NCI-H128 (cell line): ENCODE measurements around the gene CFAP92.
A peak's percentile ranks its signal among the peaks of the same experiment; 100 is the strongest.

Source experiments
- DNase-seq: peaks from one replicate; lab custom pipeline; 2025; ENCODE audit not compliant: unreplicated experiment; lab: John Stamatoyannopoulos, UW

Gene CFAP92

DNA sequence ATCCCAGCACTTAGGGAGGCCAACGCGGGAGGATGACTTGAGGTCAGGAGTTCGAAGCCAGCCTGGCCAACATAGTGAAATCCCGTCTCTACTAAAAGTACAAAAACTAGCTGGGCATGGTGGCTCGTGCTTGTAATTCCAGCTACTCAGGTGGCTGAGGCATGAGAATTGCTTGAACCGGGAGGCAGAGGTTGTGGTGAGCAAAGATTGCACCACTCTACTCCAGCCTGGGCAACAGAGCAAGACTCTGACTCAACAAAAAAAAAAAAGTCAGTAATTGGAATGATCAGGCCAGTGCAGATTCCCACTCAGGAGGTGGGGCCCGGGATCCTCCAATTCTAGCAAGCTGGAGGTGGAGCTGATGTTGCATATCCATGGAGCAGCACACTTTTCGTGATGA is 5.6 kb downstream of the CFAP92 start:
- no peak for DNase-seq

DNA sequence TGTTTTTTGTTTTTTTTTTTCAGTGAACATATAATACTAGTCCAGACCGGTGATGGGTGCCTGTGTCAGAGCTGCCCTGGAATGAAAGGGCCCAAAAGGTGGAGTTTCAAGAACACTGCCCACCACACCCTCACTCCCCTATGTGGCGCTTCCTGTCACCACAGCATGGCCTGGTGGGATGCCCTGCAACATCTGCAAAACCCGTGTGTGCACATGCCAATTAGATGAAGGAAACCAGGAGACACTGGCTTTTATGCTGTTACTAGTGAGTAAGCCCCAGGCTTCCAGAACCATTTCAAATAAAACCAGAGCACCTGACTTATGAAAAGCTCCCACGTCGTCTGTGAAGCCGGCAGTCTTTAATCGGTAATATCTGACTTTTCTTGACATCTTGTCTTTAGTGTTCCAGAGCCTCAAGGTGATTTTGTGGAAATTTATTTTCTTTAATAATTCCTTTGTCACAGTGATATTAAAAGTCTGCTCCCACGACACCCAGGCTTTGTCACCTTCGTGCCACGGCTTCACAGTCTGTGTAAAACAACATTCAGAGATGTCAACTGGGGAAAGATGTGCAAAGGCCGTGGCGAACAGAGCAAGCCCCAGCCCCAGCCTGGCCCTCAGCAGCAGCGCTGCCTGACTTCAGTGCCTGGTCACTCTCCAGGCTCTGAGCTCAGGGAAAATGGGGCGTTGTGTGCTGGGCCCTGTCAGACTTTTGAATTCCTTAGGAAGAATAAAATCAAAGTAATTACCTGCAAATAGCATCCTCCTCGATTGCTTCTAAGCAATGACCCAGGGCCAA is 6.4 kb downstream of the CFAP92 start:
- DNase-seq = no peak

DNA sequence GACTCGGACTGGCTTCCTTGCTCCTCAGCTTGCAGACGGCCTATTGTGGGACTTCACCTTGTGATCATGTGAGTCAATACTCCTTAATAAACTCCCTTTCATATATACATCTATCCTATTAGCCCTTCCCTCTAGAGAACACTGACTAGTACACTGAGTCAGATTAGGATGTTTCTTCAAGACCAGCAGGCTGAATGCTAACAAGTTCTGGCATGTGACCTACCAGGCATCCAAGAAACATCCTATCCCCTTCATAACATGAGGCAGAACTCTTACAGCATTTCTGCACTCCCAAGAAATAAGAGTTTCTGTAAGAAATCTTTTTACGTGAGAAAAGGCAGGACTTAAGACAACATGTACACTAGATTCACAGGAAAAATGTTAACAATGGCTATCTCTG is 9.3 kb downstream of the CFAP92 start:
- no peak for DNase-seq

DNA sequence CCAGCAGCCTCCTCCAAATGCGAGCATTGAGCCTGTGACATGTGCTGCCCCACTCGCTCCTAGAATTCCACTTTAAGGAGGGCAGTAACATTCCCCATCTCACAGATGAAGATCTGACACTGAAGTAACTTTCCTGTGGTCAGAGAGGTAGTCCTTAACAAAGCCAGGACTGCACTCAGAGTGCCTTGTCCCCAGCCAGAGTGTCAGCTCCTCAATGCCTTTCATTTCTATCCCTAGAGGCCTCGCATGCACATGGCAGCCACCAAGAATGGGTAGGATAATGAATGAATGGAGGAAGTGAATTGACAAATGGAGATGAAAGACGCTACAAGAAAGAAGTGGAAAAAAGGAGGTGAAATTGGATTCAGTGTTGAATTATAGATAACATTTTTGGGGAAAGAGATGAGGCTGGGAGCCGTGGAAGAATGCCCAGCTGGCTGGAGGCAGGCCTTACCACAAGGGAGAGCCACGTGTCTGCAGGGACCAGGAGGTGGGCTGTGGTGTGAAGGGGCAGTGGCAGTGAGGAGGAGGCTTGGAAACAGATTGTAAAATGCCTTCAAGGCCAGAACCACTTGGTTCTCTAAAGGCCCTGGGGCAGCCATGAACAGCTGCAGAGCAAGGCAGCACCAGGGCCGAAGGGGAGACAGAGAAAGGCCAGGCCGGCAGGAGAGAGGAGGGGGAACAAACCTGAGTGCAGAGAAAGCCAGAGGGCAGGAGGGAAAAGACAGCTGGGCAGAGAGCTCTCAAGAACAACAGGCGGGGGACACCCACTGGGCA is 10.4 kb downstream of the CFAP92 start:
- DNase-seq = no peak

DNA sequence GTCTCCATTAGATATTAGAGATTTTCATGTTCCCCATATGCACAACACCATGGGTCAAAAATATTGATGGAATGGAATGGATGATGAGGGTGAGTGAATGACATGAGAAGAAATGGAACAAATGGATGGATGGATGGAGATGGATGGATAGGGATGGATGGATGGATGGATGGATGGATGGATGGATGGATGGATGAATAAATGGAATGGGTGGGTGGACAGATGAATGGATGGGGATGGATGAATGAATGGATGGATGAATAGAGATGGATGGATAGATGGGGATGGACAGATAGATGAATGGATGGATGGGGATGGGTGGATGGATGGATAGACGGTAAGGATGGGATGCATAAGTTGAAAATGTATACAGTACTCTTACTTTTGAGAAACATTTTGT is 18.6 kb downstream of the CFAP92 start:
- DNase-seq = no peak

DNA sequence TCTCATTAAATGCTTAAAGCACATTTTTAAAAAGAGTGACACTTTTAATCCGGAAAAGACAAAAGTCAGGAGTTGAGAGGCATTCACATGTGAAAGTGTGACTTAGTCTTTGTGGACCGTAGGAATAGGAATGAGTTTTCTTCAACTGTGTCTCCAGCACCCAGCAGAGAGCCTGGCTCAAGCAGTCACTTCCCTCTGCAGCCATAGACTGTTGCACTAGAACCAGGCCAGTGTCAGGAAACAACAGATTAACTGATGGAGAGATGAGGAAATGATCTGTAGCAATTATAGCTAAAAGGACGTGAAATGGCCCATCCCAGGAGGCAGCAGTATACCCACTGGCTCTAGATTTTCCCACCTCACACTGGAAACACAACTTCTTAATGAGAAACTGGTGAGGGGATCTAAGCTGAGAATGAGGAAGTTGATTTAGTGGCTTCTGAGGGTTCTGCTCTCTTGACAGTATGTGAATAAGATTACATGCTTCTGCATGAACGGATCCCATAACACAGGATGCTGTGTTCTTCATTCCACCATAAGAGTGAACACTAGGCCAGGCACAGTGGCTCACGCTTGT is 19.8 kb downstream of the CFAP92 start:
- no peak for DNase-seq

DNA sequence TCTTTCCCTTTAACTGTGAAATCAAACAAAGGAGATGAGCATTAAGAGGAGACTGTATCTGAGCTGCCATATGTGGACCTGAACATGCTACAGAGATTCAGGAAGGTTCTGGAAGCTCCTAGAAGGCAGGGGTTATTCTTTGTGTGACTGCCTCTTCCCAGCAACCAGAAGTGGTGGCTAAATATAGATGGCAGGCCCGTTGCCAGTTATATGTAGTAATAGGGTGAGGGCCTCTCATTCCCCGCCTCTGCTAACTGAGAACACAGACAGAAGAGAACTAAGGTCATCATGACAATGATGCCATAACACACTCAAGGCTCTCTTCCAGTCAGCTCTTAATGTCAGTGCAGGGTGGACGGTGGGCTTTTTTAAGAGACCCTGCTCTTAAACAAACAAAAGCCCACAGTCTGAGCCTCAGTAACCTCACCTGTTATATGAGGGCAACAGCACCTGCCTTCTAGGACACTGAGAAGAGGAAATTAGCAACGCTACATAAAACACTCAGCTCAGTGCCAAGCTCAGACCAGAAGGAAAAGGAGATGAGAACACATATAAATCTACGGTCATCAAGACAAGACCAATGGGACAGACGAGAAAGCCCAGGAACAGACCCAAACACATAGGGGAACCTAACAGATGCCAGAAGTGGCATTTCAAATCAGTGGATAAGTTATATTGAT is 22.3 kb downstream of the CFAP92 start:
- DNase-seq = no peak

DNA sequence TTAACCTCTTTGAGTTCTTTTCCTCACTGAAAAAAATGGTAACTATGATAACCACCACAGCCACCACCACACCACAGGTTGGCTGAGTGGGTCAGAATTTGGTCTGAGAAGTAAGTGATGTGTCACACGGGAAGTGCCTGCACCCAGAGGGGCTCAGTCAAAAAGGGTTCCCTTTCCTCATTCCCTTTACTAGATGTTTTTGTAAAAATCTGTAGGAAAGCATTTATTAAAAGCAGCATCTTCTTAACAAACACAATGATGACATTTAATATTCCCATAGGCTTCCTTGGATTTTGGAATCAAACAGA is 23.2 kb downstream of the CFAP92 start:
- DNase-seq = no peak

DNA sequence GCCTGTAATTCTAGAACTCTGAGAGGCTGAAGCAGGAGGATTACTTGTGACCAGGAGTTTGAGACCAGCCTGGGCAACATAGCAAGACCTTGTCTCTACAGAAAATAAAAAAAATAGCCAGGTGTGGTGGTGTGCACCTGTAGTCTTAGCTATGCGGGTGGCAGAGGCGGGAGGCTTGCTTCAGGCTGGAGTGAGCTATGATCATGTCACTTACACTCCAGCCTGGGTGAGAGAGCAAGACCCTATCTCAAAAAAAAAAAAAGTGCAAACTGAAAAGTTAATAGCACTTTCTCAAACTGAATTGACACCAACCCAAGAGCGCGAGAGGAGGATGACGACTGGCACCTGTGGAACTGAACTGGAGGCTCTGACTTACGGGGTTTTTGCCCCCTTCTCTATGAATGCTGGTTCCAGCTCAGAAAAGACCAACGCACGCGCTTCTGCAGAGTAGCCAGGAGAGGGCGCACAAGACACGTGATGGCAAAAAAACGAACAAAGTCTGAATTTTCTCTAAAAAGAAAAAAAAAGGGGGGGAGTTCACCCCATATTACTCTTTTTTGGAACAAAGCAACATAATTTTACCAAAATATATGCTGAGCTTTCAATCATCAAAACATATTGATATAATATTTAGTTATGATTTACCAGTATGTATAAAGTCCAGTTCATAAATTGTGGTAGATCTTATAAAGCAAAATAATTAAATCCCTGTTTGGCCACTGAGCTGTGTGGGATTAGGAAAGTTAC is 23.7 kb downstream of the CFAP92 start:
- no peak for DNase-seq

DNA sequence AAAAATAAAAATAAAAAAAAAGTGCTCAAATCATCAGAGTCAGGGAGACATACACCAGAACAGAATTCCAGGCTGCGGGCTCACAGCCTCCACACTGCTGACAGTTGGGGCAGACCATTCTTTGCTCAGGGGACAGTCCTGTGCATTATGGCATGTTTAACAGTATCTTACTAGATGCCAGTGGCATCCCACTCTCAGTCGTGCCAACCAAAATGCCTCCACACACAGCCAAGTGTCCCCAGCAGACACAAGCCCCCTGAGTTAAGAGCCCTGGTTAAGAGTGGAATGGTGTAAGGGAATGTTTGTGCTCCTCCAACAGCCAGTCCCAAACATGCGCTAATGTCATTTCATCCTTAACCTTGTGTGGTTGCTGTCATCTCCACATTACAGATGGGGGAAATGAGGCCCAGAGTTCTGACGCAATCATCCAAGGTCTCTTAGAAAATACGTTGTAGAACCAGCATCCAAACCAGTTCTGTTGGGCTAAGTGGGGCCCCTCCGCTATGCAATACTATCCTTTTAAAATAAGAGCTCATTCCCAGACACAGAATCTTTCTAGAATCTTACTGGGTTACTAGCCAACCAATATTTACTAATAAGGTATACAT is 26.0 kb downstream of the CFAP92 start:
- no peak for DNase-seq

DNA sequence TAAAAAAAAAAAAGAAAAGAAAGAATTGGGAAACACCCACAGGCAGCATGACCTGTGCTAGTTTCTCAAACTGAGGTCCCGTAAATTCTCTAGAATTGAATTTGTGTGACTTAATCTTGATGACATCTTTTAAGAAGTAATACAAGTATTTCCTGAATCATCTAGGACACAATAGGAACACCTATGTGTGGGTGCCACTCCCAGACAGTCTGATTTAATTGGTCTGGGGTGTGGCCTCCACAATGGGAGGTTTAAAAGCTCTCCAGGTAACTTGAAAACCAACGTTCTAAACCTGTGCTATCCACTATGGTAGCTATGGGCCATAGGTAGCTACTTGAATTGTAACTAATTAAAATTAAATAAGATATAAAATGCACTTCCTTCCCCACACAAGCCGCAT is 28.1 kb downstream of the CFAP92 start:
- no peak for DNase-seq

DNA sequence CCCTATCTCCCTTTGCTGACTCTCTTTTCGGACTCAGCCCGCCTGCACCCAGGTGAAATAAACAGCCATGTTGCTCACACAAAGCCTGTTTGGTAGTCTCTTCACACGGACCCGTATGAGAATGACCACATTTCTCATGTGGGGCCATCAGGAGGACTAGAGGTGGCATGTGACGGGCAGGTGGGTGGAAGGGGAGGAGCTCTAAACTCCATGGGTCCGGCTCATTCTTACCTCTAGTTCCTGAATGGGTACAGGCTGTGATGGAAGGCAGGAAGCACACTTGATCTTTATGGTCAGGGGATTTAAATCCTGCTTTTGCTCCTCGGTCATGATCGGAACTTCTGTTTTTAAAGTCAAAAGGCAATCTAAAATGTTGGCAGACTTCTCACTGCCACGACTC is 28.6 kb downstream of the CFAP92 start:
- DNase-seq = no peak

DNA sequence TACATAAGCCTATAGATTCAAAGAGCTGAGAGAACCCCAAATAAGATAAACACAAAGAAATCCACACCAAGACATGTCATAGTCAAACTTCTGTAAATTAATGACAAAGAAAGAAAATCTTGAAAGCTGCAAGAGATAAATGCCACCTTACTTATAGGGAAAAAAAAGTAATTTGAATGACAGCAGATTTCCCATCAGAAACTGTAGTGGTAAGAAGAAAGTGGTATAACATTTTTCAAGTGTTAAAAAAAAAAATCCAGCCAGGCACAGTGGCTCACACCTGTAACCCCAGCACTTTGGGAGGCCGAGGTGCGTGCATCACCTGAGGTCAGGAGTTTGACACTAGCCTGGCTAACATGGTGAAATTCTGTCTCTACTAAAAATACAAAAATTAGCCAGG is 37.4 kb downstream of the CFAP92 start:
- DNase-seq = no peak

DNA sequence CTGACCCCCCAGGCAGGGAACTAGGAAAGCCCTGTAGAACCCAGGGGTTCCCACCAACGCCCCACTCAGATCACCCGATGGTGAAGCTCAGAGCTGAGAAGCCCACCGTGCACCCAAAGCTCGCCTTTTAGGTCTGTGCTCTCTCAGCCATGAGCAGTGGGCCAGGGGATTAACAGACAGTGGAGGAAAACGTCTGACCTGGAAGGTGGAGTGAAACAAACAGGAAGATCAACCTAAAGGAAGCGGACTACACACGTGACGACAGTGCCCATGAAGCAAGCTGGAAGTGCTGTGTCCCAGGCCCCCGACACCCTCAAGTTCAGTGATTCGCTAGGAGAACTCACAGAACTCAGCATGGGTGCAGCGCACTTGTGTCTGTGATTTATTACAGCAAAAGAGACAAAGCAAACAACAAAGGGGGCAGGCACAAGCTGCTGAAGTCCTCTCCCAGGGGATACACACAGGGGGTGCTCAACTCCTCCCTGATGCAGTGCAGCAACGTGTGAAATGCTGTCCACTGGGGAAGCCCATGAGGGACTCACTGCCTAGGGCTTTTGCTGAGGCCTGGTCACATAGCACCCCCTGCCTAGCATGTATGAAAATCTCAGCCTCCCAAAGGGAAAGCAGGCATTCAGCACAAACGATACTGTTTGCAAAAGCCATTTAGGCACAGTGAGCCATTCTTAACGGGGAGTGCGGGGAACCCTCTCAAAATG is 43.5 kb downstream of the CFAP92 start:
- DNase-seq = peak; percentile 48

DNA sequence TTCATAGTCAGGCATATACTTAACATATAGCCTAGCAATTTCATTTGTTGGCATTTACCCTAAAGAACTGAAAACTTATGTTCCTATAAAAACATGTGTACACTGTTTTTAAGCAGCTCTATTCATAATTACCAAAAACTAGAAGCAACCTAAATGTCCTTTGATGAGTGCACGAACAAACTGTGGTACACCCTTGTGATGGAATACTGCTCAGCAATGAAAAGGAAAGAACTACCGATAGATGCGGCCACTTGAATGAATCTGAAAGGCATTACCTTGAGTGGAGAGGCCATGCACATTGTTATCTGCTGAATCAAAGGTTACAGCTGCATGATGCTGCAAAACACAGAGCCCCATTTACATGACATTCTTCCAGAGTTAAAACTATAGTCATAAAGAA is 44.7 kb downstream of the CFAP92 start:
- DNase-seq = no peak

DNA sequence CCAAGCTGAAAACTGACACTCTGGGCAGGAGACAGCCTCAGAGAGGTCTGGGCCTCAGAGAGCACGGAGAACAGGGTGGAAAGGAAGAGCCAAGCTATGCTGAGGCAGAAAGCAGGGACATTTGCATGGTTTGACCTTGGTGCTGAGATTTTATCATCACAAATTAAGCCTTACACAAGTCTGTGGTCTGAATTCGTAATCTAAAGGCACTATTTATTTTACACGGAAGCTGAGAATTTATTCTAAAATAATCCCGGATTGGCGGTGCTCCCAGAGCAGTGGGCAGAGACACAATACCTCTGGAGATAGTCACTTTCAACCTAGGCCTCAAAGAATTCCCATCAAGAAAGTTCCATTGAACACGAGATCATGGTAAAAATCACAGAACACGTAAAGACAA is 47.5 kb downstream of the CFAP92 start:
- DNase-seq = no peak

DNA sequence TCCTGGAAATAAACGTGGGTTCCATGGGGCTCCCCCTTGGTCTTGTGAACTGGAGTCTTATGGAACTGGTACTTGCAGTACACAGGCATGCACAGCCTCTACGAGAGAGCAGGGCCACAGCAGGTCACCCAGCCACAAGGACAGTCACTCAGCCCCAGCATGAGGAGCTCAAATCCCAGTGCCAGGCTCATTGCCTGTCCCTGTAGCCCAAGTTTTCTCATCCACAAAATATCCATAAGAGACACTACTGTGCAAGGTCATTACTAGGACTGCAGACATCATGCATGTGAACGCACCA is 48.0 kb downstream of the CFAP92 start:
- no peak for DNase-seq

DNA sequence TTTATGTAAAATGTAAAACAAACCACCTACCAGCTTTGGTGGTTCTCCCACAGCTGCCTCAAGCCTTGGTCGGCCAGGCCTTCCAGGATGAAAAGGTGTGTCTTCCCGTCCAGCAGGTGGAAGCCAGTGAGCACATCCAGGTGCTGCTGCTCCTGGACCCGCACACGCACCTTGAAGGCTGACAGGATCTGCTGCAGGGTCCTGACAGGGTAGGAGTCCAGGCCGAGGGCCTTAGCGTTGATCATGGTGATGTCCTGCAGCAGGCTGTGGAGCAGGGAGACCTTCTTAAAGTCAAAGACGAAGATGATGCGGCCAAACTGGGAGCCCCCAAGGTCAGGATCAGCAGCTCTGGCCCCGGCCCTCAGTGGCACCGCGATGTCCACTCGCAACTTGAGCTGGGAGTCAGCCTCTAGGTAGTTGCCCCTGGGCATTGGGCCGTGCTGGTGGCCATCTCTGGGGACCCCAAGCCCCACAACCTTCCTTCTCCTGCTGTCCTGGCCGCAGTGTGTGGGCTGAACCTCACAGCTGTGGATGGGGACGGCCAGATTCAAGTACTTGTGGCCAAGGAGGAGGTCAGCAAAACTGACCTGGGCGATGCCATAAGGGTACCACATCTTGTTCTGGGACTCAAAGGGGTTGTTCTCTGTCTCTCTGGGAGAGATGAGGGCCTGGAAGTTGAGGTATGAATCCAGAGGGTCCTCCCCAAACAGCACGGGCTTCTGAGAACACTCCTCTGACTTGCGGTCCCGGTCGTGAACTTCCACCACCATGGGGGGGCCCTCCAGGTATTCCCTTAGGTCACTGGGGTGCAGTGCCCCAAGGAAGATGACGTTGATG is 48.6 kb downstream of the CFAP92 start:
- DNase-seq = no peak

DNA sequence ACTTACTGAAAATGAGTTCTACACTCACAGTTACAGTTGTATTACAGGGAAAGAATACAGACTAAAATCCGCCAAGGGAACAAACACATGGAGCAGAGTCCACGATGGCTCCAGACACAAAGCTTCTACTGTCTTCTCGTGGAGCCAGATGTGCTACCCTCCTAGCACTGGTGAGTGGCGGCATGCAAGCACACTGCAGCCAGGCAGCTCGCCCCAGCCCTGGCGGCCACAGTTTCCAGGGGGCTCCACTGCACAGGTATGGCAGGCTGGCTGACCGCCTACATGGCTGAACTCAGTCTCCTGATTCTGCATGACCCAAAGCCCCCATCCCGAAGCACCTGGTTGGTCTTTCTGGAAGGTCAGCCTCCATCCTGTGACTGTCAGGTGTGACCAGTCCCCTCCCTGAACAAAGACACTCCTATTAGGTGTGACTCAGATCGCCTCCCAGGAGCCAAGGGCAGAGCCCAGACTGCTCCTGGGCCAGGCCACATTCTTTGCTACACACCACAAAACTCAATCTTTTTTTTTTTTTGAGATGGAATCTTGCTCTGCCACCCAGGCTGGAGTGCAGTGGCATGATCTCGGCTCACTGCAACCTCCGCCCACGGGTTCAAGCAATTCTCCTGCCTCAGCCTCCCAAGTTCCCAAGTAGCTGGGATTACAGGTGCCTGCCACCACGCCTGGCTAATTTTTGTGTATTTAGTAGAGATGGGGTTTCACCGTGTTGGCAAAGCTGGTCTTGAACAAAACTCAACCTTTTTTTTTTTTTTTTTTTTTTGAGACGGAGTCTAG is 51.5 kb downstream of the CFAP92 start:
- DNase-seq = no peak
